ENCODE data around the gene TMEM198. TPM values are rescaled to one million over a fixed set of nuclear protein-coding genes. Genes with fewer than 3 reads are reported as not detected.

TMEM198 gene
- total and polyA plus RNA-seq, 2 of the 4 experiments (the other 2 are of a cell fraction): 0.18 to 2.2 TPM

- no peak overlapping the region for H2AFZ ChIP-seq (replicated peaks; ENCODE audit: low read length, poor library complexity)
- H2AK5ac ChIP-seq (ENCODE audit: low read depth, low read length): no peak overlapping the region
- no peak overlapping the region for H3K9ac ChIP-seq (ENCODE audit: low read depth, low read length)
- H2BK5ac ChIP-seq (ENCODE audit: low read depth, low read length, poor library complexity, severe bottlenecking): no peak overlapping the region
- H3K23ac ChIP-seq (ENCODE audit: low read depth, low read length): no peak overlapping the region
- no TSS peak for BruUV-seq (replicated peaks)
- H3K4me2 ChIP-seq (ENCODE audit: low read depth, low read length): no peak overlapping the region
- intact Hi-C loops (cut with micrococcal nuclease) (no loop called here), in situ Hi-C loops (cut with MboI; ENCODE audit: low sequenced_read_pairs) (no loop called here), dilution Hi-C loops (cut with HindIII; ENCODE audit: low sequenced_read_pairs, unreplicated experiment) (no loop called here)
- no peak overlapping the region for H3K56ac ChIP-seq (ENCODE audit: extremely low read depth, insufficient read depth, low read length)
- H2BK120ac ChIP-seq (ENCODE audit: low read depth, low read length): no peak overlapping the region
- no peak overlapping the region for H3K14ac ChIP-seq (replicated peaks; ENCODE audit: low read depth, low read length)
- no peaks in the 10 kb centered on the region; the same call in 1 of the 2 replicates for H4K20me1 ChIP-seq (ENCODE audit: insufficient read depth, low read length)
- H3K4ac ChIP-seq (ENCODE audit: low read depth, low read length): no peak overlapping the region
- CTCF ChIA-PET: interaction anchor here (0.9 kb wide), 1 partner anchor 13 kb away, joined by 3 read pairs; no protein-coding TSS in a partner anchor
- no peaks in the 10 kb centered on the region for H3K9me1 ChIP-seq (ENCODE audit: insufficient read depth, low read length)
- H3K27ac ChIP-seq (ENCODE audit: insufficient read depth, low read length): no peak overlapping the region
- POLR2A ChIA-PET (ENCODE audit: unreplicated experiment): no interaction called here
- no peaks in the 10 kb centered on the region for H3K9me3 ChIP-seq (ENCODE audit: control insufficient read depth, insufficient read depth, low read length)
- H3K79me1 ChIP-seq (ENCODE audit: low read depth in 1 of 2, low read length in 2 of 2): no peaks in the 10 kb centered on the region
- ATAC-seq (ENCODE audit: low read depth) (no peak), DNase-seq (no peak)
- no peak overlapping the region for H4K8ac ChIP-seq (ENCODE audit: low read depth in 2 of 2, low read length in 2 of 2)
- H3K4me3 ChIP-seq (ENCODE audit: insufficient read depth, low read depth, low read length): no peak overlapping the region
- peaks cover 14% of the 10 kb centered on the region for H3K4me1 ChIP-seq (ENCODE audit: control insufficient read depth, insufficient read depth, low read length)
- no peak overlapping the region for H2BK20ac ChIP-seq (ENCODE audit: low read depth, low read length)
- 100% methylated on average over 2 of the region's 7 CpGs; no CpG with 5 or more reads in 1 of the 2 experiments for WGBS, 2 experiments (ENCODE audit: extremely low coverage in 2 of 2, insufficient read length in 1 of 2)
- peaks cover 63% of the 10 kb centered on the region for H3K27me3 ChIP-seq (ENCODE audit: control insufficient read depth, insufficient read depth, low read length)
- no peak overlapping the region for H4K5ac ChIP-seq (ENCODE audit: low read depth, low read length)
- no peak overlapping the region for H3K18ac ChIP-seq (ENCODE audit: low read depth, low read length)
- TF ChIP-seq ELK1 (IDR thresholded peaks at IDR 0.05; ENCODE audit: borderline replicate concordance, low read depth, low read length) (no peak), RAD21 (IDR thresholded peaks at IDR 0.05; ENCODE audit: low read length) (no peak), MAFK (IDR thresholded peaks at IDR 0.05; ENCODE audit: low read depth, low read length) (no peak), POLR2A (IDR thresholded peaks at IDR 0.05; ENCODE audit: low read depth, low read length) (no peak), CEBPB (IDR thresholded peaks at IDR 0.05; ENCODE audit: low read depth, low read length) (no peak), FOS (IDR thresholded peaks at IDR 0.05; ENCODE audit: low read depth, low read length) (no peak), RCOR1 (IDR thresholded peaks at IDR 0.05; ENCODE audit: insufficient replicate concordance, low read length) (no peak), MAZ (IDR thresholded peaks at IDR 0.05; ENCODE audit: borderline replicate concordance, low read depth, low read length) (no peak), NFE2L2 (IDR thresholded peaks at IDR 0.05; ENCODE audit: low read depth, low read length) (no peak), CHD1 (IDR thresholded peaks at IDR 0.05; ENCODE audit: low read depth, low read length) (no peak), SMC3 (IDR thresholded peaks at IDR 0.05; ENCODE audit: low read depth, low read length) (no peak)
- H2BK15ac ChIP-seq (ENCODE audit: low read depth, low read length): no peak overlapping the region
- no peaks in the 10 kb centered on the region for H3K36me3 ChIP-seq (ENCODE audit: control insufficient read depth, insufficient read depth, low read length)
- H2AK9ac ChIP-seq (replicated peaks; ENCODE audit: low read depth, low read length, poor library complexity): no peak overlapping the region
- no peak overlapping the region for H4K91ac ChIP-seq (ENCODE audit: insufficient read depth, low read depth, low read length)
Measured at GRCh38 chr2:219516888-219517287, 26.9 kb upstream of the TMEM198 start.

All from IMR-90 (cell line).